Pancreas (tissue), 10 donors: Measurements from ENCODE around the gene TRIM3. TPM values are rescaled to one million over a fixed set of nuclear protein-coding genes. Genes with fewer than 3 reads are reported as not detected.
A peak's percentile ranks its signal among the peaks of the same experiment; 100 is the strongest.

Experiments
- ATAC-seq, 4 donors: fragments of 200-7000 bp; cut with Tn5 transposase; one replicate each; pipeline versions ENCODE4 v1.8.0 to v1.9.1; 2020; ENCODE audit warnings: mild to moderate bottlenecking in 4 of 4, moderate library complexity in 4 of 4
- DNase-seq, 6 donors: peaks; one replicate each; pipeline ENCODE4 v3.0.0-alpha.2; 2020
- FAIRE-seq: peaks from 2 replicates; lab custom pipeline; 2012; peaks lifted over from hg19 to GRCh38; lab: Jason Lieb, UNC
- H3K27ac ChIP-seq, 4 donors: fragments of 200-600 bp; sonication (generic); 1 replicate in 3 of 4; 2 replicates in 1 of 4; pipeline versions ENCODE4 v1.5.0 to v1.8.0; 2020
- H3K27me3 ChIP-seq, 4 donors: fragments of 200-600 bp; one replicate each; pipeline ENCODE4 v1.8.0; 2021
- H3K36me3 ChIP-seq, 3 donors: fragments of 200-600 bp; sonication (generic) in 1 of 3; one replicate each; pipeline versions ENCODE4 v1.5.0 to v1.8.0; 2020 to 2021
- H3K4me1 ChIP-seq, 3 donors: fragments of 200-600 bp; one replicate each; pipeline ENCODE4 v1.8.0; 2021
- H3K4me3 ChIP-seq, 4 donors: fragments of 200-600 bp; sonication (generic) in 2 of 4; one replicate each; pipeline versions ENCODE4 v1.5.0 to v1.8.0; 2020 to 2021
- H3K9me3 ChIP-seq, 4 donors: fragments of 200-600 bp; one replicate each; pipeline ENCODE4 v1.8.0; 2021
- CTCF ChIP-seq, 4 donors: fragments of 200-600 bp; sonication (generic) in 3 of 4; IDR thresholded peaks; one replicate each; pipeline versions ENCODE4 v1.5.0 to v1.8.0; 2021; ENCODE audit warnings: antibody characterized with exemption in 4 of 4
- WGBS, 2 donors: extraction: QIAGEN DNeasy Blood & Tissue Kit; methylation state at CpG; one replicate each; pipeline ENCODE4 v1.1.7; 2013; 5-methylcytosine and 5-hydroxymethylcytosine counted together
- intact Hi-C, 3 donors: fragments of 100-400 bp; cut with DNase I; formaldehyde crosslinking; loops; one replicate each; pipeline versions ENCODE4 v1.11.1 to v1.14.2; 2022
- polyA plus RNA-seq, 2 donors: library from polyadenylated mRNA; stranded (reverse); fragments of 200-250 nt; gene quantifications; one replicate each; pipeline ENCODE4 v1.2.3, GENCODE V29; 2013
- total RNA-seq, 6 donors: library from RNA; stranded (reverse); fragmentation: NEBNext Ultra II Directional in 4 of 6; extraction: Animal tissue kit (Norgen Biotek cat#: 25700) in 4 of 6; gene quantifications; one replicate each; pipeline versions ENCODE4 v1.2.1 to v1.2.4, GENCODE V29; 2021 to 2023
- donor health status: healthy with polysubstance abuse.
- donor health status: DM: no; HTN: no; CAD: no; lungs with moderate emphysema.
- donor health status: DM: no; HTN: no; CAD: no.
- donor health status: control.
- donor health status: control.
- donor health status: Bipolar disorder and iron deficiency.
- donor health status: DM: yes; HTN: yes; CAD: no.
- donor health status: DM: no; HTN: no; CAD: no.
- donor health status: DM: no; HTN: no; CAD: no.
- donor health status: DM: yes; HTN: yes; CAD: no.

The TRIM3 gene
- total and polyA plus RNA-seq, 8 donors: 5.2 to 30.8 (median 7.6) TPM

- no peaks in the 10 kb centered on the region for H3K27me3 ChIP-seq
- WGBS, 2 donors: 65 to 68% methylated on average over 3 of the region's 3 CpGs
- peaks cover 0 to 14% (median 14%) of the 10 kb centered on the region in 3 donors for H3K36me3 ChIP-seq
- FAIRE-seq (no peak), ATAC-seq (no peak), DNase-seq (no peak)
- peak overlapping the region in 3 of 4 donors; percentile 91 to 94 (median 94) for H3K27ac ChIP-seq
- intact Hi-C loops: no loop called here
- TF ChIP-seq CTCF (IDR thresholded peaks at IDR 0.05): no peak
- H3K4me3 ChIP-seq: no peak overlapping the region
- H3K9me3 ChIP-seq: no peaks in the 10 kb centered on the region
- H3K4me1 ChIP-seq: peaks cover 10 to 32% (median 18%) of the 10 kb centered on the region in 3 donors
Observed at GRCh38 chr11:6474806-6475500, 1.2 kb upstream of the TRIM3 start.

- Histone ChIP-seq H3K4me3 (peak overlapping the region; percentile 32 to 80 (median 68)), H3K27me3 (no peaks in the 10 kb centered on the region), H3K36me3 (peaks cover 0 to 14% (median 14%) of the 10 kb centered on the region in 3 donors), H3K4me1 (peaks cover 5 to 27% (median 13%) of the 10 kb centered on the region in 3 donors), H3K27ac (peak overlapping the region; percentile 91 to 95 (median 94)), H3K9me3 (no peaks in the 10 kb centered on the region)
- TF ChIP-seq CTCF (IDR thresholded peaks at IDR 0.05): no peak
- DNase-seq (no peak), FAIRE-seq (no peak), ATAC-seq (peak in 1 of 4 donors; percentile 0)
- intact Hi-C loops: no loop called here
- 29% methylated on average over 7 of the region's 7 CpGs for WGBS, 2 donors
Observed at GRCh38 chr11:6474413-6474792, 662 bp upstream of the TRIM3 start.

GRCh38 chr11:6472934-6473333, 807 bp downstream of the TRIM3 start:
- no peak for DNase-seq
- no peak for TF ChIP-seq CTCF (IDR thresholded peaks at IDR 0.05)
- Histone ChIP-seq H3K9me3 (no peaks in the 10 kb centered on the region), H3K27ac (no peak overlapping the region), H3K36me3 (peaks cover 0 to 9% (median 3%) of the 10 kb centered on the region in 3 donors), H3K4me3 (peak overlapping the region; percentile 63 to 80 (median 68)), H3K4me1 (peaks cover 3 to 33% (median 12%) of the 10 kb centered on the region in 3 donors), H3K27me3 (no peaks in the 10 kb centered on the region)
- ATAC-seq: no peak
- intact Hi-C loops: no loop called here
- WGBS, 2 donors: 30 to 71% methylated on average over 1 of the region's 1 CpG
- no peak for FAIRE-seq

GRCh38 chr11:6469599-6469998, 4.1 kb downstream of the TRIM3 start:
- 81 to 91% methylated on average over 1 of the region's 1 CpG for WGBS, 2 donors
- no peak for TF ChIP-seq CTCF (IDR thresholded peaks at IDR 0.05)

More at GRCh38 chr11:6469599-6469998, 4.1 kb downstream of the TRIM3 start:
- FAIRE-seq (no peak), DNase-seq (no peak), ATAC-seq (no peak)
- Histone ChIP-seq H3K27ac (peak overlapping the region in 1 of 4 donors; percentile 19), H3K4me1 (peaks cover 0 to 14% (median 6%) of the 10 kb centered on the region in 3 donors), H3K27me3 (no peaks in the 10 kb centered on the region), H3K9me3 (no peaks in the 10 kb centered on the region), H3K36me3 (no peaks in the 10 kb centered on the region), H3K4me3 (no peak overlapping the region)
- intact Hi-C loops: no loop called here
